Measurements from ENCODE around the gene AATF. TPM values are rescaled to one million over a fixed set of nuclear protein-coding genes. Genes with fewer than 3 reads are reported as not detected.

AATF gene, protein sequence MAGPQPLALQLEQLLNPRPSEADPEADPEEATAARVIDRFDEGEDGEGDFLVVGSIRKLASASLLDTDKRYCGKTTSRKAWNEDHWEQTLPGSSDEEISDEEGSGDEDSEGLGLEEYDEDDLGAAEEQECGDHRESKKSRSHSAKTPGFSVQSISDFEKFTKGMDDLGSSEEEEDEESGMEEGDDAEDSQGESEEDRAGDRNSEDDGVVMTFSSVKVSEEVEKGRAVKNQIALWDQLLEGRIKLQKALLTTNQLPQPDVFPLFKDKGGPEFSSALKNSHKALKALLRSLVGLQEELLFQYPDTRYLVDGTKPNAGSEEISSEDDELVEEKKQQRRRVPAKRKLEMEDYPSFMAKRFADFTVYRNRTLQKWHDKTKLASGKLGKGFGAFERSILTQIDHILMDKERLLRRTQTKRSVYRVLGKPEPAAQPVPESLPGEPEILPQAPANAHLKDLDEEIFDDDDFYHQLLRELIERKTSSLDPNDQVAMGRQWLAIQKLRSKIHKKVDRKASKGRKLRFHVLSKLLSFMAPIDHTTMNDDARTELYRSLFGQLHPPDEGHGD
- total RNA-seq (2014; rRNA removed; shearing (Covaris generic)): 53.9 and 54.4 TPM in 2 replicates
- polyA plus RNA-seq (2015; cell fraction: cytosol; rRNA removed): 60.8 and 64.5 TPM in 2 replicates
- polyA plus RNA-seq (2015; cell fraction: nucleus; rRNA removed): 18.0 and 25.1 TPM in 2 replicates

DNA sequence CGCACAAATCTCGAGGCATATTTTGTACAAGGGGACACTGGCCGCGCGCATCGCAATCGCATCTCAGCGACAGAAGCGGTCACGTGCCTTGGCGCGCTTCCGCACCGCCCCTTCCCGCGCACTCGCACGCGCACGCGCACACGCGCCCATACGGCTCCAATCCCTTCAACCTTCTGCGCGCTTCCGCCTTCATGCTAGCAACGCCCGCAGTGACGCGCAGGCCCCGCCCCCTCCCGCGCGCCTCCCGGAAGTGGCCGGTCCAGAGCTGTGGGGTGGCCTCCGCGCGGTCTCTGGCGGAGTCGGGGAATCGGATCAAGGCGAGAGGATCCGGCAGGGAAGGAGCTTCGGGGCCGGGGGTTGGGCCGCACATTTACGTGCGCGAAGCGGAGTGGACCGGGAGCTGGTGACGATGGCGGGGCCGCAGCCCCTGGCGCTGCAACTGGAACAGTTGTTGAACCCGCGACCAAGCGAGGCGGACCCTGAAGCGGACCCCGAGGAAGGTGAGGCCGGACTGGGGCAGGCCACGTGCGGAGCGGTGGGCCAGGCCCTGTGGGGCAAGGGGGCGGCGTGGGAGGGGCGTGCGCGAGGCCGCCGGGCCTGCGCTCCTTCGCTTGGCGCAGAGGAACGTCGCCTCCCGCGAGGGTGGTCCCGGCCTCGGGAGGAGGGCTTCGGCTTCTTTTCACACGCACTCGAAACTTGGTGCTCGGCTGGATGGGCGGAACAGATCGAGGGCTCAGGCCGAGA, at the start of gene AATF:
AATF (plus strand) TSS at position 238 of the 744 bp plus-strand sequence; CDS start at position 410, 172 bp downstream.
- peak; percentile 95 for DNase-seq (ENCODE audit: low read depth, low spot score)
- in situ Hi-C loops (cut with HindIII; ENCODE audit: low pct_unique_long_range_greater_than_20kb, low sequenced_read_pairs): no loop called here

DNA sequence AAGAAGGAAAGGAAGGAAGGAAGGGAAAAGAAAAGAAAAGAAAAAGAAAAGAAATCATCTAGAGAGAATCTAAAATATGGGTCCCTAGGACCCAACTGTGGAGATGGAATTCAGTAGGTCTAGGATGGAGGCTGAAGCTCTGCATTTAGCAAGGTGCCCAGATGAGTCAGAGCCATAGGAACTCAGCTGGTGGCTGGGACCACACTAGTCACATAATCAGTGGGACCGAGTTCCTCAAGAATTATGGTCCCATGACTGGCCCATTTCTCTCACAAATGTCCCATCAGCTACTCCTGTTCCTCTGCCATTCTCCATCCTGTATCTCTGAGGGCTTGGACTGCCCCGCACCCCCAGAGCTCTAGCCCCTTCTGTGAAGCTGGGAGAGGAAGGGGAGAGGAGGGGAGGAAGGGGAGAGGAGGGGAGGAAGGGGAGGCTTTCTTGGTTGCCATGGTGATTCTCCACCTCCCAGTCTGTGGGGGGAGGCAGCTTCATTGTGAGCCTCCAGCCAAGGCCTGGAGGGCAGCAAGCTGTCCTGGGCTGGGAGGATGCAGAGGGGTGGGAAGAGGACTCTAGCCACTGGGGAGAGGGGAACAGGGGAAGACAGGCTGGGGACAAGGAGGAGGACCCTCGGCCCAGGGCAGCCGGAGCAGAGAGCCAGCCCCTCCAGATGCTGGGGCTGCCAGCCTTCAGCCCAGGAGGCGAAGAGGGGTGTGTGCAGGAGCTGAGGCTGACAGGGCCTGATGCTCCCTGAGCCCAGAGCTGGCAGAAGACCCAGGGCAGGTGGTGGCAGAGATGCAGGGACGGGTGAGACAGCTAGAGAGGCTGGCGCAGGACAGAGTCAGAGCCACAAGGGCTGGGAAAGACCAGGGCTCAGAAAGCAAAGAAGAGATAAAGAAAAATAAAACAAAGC, 49.2 kb upstream of the AATF start:
- in situ Hi-C loops (cut with HindIII; ENCODE audit: low pct_unique_long_range_greater_than_20kb, low sequenced_read_pairs): no loop called here
- DNase-seq (ENCODE audit: low read depth, low spot score): no peak

DNA sequence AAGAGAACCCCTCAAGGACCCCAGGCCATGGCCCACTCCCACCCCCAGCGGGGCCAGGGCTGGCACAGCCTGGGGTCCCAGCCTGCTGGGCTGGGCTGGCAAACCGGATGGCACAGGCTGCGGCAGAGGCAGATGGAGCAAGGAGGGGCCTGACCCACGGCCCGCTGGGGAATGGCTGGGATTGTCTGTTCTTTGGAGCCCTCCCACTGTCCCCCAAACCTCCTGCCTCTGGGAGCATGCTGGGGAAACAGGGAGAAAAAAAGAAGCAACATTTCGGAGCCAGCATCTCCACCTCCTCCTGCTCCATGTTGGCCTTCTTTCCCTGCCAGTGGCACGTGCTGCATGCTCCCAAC, 48.6 kb upstream of the AATF start:
- in situ Hi-C loops (cut with HindIII; ENCODE audit: low pct_unique_long_range_greater_than_20kb, low sequenced_read_pairs): no loop called here
- no peak for DNase-seq (ENCODE audit: low read depth, low spot score)

DNA sequence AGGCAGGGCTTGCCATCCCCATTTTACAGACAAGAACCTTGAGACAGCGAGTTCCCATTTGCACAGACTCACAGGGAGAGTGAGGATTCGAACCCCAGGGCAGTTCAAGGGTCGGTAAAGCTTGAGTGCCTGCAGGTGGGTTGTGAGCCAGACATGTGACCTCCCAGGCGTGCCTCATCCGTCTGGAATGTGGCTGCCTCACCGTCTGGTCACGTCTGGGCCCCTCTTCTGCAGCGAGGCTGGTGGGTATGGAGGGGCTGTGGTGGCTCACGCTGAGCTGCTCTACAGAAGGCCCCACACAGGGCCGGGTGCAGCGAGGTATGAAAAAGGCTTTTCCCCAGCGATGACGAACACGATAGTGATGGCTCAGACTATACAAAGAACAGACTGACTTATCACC, 47.2 kb upstream of the AATF start:
- in situ Hi-C loops (cut with HindIII; ENCODE audit: low pct_unique_long_range_greater_than_20kb, low sequenced_read_pairs): no loop called here
- DNase-seq (ENCODE audit: low read depth, low spot score): no peak

DNA sequence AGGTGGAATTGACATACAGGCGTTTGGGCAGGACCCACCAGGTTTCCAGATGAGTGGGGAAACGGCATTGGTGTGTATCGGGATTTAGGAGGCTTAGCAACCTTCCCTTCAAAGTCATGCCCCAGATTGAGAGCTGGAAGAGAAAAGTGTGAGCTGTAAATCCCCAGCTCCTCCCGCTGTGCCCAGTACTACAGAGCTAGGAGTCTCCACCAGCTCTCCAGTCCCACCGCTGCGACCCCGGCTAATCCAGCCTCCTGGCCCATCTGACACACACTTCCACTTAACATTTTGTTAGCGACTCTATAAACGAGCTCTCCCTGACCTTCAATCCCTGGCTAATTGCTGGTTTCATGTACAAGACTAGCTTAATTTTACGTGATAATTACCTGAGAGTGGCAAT, 41.3 kb upstream of the AATF start:
- in situ Hi-C loops (cut with HindIII; ENCODE audit: low pct_unique_long_range_greater_than_20kb, low sequenced_read_pairs): no loop called here
- DNase-seq (ENCODE audit: low read depth, low spot score): no peak

DNA sequence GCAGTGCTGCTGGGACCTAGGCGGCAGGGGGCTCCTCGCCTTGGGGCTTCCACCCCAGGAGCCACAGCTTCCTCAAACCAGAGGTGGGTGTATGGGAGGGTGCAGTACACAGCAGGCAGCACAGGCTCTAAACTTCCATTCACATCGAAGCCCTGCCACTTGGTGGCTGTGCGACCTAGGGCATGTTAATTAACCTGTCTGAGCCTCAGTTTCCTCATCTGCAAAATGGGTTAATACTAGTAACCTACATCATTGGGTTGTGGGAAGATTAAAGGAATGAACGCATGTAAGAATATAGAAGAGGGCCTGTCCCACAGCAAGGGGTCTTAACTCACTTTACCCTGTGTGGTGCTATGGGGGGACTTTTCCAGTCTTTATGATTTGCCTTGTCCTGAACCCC, 38.2 kb upstream of the AATF start:
- no peak for DNase-seq (ENCODE audit: low read depth, low spot score)
- in situ Hi-C loops (cut with HindIII; ENCODE audit: low pct_unique_long_range_greater_than_20kb, low sequenced_read_pairs): no loop called here

DNA sequence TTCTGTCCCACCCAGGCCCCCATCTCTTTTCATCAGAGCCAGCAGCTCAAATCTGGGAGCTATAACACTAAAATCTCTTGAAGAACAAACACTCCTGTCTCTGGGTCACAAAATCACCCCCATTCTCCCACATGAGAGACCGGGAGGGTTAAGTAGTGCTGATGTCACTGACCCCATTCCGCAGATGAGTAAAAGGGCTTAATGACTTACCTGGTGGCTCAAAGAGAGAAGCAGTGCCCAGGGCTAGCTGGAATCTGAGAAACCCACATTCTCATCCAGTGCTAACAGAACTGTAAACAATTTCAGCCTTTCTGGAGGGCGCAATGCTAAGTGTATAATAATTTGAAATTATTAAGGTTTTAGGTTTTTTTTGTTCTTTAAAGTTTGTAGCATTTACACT, 37.8 kb upstream of the AATF start:
- DNase-seq (ENCODE audit: low read depth, low spot score): no peak
- in situ Hi-C loops (cut with HindIII; ENCODE audit: low pct_unique_long_range_greater_than_20kb, low sequenced_read_pairs): no loop called here

DNA sequence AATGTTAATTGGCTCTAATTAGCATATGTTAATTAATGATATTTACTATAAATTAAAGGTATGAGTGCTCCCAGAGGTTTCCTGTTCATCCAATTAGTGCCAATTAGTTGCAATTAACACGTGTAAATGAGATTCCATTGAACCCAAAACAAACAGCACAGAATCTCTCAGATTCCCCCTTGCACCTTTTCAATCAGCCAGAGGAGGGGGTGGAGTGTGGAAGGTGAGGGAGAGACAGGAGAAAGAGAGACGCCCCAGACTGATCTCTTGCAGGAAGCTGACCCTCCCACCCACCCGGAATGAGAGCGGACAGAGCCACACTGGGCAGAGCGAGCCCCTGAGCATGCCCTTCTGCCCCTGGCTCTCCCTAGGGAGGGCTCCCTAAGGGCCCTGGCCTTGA, 35.6 kb upstream of the AATF start:
- no peak for DNase-seq (ENCODE audit: low read depth, low spot score)

DNA sequence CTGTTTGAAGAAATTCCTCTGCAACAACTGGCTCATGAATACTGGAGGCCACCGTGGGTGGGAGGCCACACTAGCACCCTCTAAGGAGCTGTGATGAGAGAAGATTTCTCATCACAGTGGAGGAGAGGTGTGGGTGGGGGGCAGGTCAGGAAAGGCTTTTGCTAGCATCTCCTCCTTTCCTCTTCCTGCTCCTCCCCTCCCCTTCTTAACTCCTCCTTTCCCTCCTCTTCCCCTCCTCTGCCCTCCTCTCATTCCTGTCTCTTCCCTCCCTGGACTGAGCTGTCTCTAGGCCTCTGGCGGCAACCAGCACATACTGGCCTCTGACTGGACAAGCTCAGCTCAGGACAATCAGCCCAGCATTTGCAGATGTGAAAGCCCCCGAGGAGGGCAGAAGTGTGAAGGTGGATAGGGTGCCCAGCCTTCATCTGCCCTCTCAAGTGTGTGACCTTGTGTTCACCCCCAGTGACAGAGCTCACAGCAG, 30.5 kb upstream of the AATF start:
- DNase-seq (ENCODE audit: low read depth, low spot score): peak; percentile 19
- in situ Hi-C loops (cut with HindIII; ENCODE audit: low pct_unique_long_range_greater_than_20kb, low sequenced_read_pairs): no loop called here

More for the DNA sequence above, 35.6 kb upstream of the AATF start:
- in situ Hi-C loops (cut with HindIII; ENCODE audit: low pct_unique_long_range_greater_than_20kb, low sequenced_read_pairs): no loop called here

DNA sequence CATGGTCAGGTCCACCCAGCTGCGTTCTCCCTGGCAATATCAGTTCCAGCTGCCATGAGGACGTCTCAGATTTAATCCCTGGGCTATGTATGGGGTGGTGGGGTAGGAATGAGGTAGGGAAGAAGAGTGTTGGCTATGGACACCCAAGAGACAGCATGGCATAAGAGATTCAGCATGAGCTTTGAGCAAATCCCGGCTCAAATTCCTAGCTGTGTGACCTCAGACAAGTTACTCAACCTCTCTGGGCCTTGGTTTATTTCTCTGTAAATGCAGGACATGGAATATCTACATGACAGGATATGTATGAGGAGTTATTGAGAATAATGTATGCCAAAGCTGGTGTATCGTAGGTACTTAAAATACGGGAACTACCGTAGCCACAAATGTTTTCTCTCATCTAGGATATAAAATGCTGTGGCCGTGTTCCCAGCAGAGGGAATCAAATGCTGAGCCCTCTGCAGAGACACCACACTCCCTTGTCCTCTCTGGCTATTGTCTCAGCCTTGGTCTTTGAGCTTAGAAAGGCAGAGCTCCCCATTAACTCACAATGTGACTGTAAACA, 29.3 kb upstream of the AATF start:
- DNase-seq (ENCODE audit: low read depth, low spot score): no peak
- in situ Hi-C loops (cut with HindIII; ENCODE audit: low pct_unique_long_range_greater_than_20kb, low sequenced_read_pairs): no loop called here

DNA sequence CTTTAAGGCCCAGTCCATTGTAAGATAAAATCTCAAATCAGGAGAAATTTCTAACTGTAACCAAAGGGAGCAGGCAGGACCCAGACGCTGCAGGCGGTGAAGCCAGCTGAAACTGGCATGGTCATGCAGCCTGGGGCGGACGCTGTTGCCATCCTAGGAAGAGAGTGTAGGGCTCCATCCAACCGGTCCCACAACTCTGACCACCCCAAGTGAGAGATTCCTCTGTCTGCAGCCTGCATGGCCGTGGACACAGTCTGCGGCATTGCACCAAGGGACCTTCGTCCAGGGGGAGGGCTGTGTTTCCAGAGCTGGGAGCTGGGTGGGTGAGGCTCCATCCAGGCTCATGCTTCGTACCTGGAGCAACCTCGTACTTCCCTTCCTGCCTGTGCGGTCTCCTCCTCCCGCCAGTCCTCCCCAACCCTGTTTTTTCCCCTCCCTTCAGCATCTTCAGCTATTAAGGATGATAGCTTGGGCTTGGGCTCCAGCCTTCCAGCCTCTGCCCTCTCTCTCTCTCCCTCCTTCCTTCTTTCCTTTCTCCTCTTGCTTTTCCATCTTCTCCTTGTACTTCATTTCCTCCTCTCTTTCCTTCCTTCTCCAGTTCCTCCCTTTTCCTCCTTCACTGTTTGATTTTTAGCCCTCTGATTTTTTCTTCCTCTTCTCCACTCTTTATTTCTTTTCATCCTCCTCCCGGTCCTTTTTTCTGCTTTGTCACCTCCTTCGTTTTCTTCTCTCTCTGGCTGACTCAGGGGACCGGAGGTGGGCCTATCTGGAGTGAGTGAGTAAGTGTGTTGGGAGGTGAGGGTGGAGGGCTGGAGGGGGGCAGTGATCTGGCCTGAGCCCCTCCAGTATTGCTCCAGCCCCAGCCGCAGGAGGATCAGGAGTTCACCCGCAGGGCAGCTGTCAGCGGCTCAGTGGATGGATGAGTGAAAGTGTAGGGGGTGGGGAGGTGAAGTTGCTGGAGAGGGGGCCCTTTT, 28.4 kb upstream of the AATF start:
- no peak for DNase-seq (ENCODE audit: low read depth, low spot score)
- in situ Hi-C loops (cut with HindIII; ENCODE audit: low pct_unique_long_range_greater_than_20kb, low sequenced_read_pairs): no loop called here

DNA sequence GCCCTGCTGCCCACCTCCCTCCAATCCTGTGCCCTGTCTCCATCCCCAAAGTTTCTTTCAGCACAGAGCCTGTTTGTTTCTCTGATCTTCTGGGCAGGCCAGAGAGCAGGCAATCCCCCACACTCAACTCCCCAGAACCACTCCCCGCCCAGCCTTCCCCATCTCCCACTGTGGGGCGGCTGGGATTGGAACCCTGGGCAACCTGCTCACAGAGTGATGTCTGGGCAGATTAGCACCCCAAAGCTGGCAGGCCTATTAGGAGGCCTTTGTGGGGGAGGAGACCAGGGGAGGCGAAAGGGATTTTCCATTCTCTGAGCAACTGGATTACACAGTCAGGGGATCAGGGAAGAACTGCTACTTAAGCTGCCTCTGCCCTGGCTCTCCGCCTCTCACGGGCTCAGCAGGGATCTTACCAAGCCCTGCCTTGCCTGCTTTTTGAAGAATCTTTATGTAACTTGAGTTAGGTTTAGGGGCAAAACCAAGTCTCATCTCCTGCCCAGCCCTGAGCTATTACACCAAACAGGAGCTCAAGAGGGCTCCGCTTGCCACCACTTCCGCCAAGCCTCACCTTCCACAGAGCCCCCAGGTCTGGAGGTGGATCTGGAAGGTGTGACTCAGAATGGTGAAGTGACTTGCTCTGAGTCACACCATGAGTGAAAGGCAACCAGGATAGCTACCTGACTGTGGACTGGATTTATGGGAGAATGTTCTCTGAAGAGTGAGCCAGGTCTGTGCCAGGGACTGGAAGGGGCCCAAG, 27.5 kb upstream of the AATF start:
- in situ Hi-C loops (cut with HindIII; ENCODE audit: low pct_unique_long_range_greater_than_20kb, low sequenced_read_pairs): no loop called here
- DNase-seq (ENCODE audit: low read depth, low spot score): no peak

DNA sequence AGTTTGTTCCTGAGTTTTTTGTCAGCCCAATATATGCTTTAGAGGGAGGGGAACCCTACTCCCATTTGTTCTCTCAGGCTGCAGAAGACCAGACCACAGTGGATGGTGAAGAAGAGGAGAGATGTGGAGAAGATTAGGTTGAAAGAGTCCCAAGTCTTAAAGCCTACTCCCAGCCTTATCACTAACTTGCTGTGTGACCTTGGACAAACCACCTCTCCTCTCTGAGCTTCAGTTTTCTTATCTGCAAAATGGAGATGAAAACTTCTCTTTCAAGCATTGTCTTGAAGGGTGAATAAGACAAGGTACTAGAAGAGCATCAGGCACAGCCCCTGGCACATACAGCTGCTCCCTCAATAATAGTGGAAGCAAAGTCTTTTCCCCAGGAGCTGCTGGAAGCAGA, 26.6 kb upstream of the AATF start:
- DNase-seq (ENCODE audit: low read depth, low spot score): no peak
- in situ Hi-C loops (cut with HindIII; ENCODE audit: low pct_unique_long_range_greater_than_20kb, low sequenced_read_pairs): no loop called here

DNA sequence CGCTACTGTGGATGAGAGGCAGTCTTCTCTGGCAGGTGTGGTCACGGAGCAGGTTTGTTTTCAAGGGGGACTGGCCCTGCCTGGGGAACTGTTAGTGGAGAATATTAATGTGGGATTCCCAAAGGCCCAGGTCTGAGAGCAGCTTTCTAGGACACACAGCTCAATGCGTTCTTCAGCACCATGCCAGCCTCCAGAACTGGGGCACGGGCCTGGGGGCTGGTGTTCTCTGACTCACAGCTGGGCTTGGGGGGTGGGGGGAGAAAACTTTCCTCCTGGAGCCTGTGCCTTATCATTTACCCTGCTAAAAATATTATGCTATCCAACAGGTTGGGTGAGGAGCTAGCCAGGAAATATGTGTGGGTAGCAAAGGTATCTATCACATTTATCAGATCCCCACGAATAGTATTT, 24.9 kb upstream of the AATF start:
- in situ Hi-C loops (cut with HindIII; ENCODE audit: low pct_unique_long_range_greater_than_20kb, low sequenced_read_pairs): no loop called here
- no peak for DNase-seq (ENCODE audit: low read depth, low spot score)

DNA sequence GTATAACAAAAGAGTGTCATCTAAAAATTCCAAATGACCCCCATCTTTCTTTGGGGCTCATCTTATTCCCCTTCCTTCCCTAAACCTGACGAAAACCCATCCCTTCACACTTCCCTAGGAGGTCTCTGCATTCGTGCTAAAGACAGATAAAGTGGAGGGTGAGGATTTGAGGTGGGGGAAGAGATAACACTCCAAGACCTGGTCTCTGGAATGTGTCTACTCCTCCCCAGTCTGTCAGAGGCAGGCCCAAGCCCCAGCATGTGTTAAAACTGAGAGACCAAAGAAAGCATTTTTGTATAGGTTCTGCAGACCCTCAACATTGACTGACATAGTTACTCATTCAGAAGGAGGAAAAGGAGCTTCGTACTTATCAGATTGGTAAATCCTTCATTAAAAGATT, 22.5 kb upstream of the AATF start:
- in situ Hi-C loops (cut with HindIII; ENCODE audit: low pct_unique_long_range_greater_than_20kb, low sequenced_read_pairs): no loop called here
- no peak for DNase-seq (ENCODE audit: low read depth, low spot score)

DNA sequence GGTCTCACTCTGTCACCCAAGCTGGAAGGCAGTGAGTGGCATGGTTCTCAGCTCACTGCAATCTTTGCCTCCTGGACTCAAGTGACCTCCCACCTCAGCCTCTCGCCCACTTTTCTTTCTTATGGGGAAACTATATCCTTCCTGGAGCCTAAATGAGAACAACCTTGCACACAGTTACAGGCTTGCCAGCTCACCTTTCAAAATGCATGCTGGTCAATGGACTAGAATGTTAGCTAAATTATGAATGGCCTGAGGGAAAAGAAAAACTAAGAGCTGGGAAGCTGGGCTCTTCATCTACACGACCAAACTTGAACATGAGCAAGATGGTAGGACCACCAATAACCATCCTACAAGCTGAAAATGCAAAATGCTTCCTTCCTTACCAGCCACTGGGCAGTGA, 22.1 kb upstream of the AATF start:
- in situ Hi-C loops (cut with HindIII; ENCODE audit: low pct_unique_long_range_greater_than_20kb, low sequenced_read_pairs): no loop called here
- DNase-seq (ENCODE audit: low read depth, low spot score): no peak
